DLD1 (cell line): Measurements from ENCODE around the gene CHGA.

Source experiments
- in situ Hi-C: cut with HindIII; loops from 2 replicates; pipeline ENCODE4 v1.10.0; 2017; ENCODE audit warnings: low sequenced_read_pairs

CHGA gene

DNA sequence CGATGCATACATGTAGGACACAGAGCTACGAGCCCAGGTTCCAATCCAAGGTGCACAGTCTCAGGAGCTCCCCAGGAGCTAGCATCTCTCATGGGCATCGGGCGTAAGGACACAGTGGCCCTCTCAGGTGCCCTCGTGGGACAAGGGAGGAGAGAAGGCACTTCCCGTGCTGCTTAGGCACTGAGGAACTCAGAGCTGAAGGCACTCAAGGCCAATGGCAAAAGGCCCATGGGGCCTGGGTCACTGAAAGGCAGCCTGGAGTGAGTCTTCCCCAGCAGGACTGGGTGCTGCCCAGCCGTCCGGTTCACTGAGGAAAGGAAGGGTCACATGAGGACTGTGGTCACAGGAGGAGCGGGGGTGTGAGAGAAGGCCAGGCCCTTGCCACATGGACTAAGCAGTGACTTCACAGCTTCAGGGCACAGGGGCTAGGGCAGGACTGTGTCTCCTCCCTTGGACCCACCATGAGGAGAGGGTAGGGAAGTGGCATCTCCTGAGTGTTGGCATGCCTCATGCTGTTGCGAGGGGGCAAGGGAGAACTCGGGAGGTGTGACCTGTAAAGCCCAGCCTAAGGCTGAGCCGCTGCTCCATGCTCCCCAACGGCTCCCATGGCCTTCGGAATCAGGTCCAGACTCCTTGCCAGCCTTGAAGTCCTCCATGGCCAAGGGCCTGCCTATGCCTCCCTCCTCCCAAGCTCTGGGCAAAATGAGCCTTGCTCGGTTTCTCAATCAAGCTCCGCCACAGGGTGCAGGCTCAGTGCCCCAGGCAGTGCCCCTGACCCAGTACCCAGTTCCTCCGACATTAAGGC, 51.8 kb downstream of the CHGA start:
- in situ Hi-C loops = no loop called here

DNA sequence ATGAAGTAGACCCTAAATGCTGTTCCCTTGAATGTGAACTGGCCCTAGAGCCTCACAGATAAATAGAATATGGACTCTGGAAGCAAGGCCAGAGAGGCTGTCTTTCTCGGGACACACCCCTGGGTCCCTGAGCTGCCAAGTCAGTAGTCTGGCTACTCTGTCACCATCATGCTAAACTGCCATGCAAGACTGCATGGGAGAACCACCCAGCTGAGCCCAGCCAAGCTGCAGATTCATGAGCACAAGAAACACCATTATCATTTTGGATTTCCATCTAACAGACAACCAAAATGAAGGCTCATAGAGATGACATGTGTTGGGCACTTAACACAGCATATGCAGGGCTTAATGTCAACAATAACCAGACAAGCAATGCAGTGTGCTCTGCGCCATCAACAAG, 53.3 kb downstream of the CHGA start:
- in situ Hi-C loops = no loop called here

DNA sequence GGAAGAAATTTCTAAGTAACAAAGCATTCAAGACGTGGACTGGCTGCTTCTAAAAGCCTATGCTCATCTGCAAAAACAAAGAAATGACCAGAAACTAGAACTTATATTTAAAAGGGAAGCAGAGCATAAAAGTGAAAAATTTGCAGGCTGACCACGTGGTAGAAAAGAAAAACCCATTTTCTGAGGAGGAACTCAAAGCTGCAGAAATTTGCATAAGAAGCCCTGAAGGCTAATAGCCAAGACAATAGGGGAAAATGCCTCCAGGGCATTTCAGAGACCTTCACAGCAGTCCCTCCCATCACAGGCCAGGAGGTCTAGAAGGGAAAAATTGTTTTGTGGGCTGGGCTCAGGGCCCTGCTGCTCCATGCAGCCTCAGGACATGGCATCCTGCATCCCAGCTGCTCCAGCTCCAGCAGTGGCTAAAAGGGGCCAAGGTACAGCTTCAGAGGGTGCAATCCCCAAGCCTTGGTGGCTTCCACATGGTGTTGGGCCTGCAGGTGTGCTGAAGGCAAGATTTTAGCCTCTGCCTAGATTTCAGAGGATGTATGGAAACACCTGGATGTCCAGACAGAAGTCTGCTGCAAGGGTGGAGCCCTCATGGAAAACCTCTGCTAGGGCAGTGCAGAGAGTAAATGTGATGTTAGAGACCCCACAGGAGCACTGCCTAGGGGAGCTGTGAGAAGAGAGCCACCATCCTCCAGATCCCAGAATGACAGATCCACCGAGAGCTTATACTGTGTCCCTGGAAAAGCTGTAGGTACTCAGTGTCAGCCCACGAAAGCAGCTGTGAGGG, 55.5 kb downstream of the CHGA start:
- in situ Hi-C loops = no loop called here

- in situ Hi-C loops = no loop called here
Observed at GRCh38 chr14:92980866-92981265, 57.9 kb downstream of the CHGA start.

DNA sequence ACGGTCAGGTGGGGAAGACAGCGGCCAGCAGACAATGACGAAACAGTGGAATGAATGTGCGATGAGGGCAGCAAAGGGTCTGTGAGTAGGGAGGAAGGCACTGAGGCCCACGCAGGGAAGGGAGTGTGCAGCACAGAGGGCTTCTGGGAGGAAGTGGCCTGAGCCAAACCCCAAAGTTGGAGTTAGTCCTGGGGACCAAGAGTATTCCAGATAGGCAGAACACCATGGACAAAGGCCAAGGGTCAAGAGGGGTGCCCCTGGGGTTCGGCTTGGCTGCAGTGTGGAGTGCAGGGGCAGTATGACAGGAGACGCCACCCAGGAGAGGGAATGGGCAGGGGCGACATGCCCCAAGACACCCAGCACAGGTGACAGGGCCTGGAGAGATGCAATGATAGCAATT, 58.8 kb downstream of the CHGA start:
- in situ Hi-C loops = no loop called here

DNA sequence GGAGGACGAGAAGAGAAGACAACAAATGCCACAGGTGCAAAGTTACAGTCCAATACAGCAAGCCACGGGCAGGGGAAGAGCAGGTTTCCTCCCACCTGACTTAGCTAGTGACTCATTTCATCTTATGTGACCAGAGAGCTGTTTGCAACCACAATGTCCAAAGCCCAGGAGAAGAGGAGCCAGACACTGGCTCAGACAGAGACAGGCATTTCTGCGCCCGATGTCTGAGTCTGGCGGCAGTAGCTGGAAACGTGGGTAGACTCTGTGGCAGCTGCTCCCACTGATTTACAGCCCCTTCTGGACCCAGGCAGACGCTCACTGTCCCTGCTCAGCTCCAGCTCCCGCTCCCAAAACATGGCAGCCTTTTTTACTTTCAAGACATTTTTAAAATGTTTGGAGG, 60.0 kb downstream of the CHGA start:
- in situ Hi-C loops = no loop called here

- in situ Hi-C loops = no loop called here
Observed at GRCh38 chr14:92984082-92984788, 61.3 kb downstream of the CHGA start.
